K562 (cell line): ENCODE measurements around the gene TMEM267.

ENCODE experiments used
- ARNT ChIP-seq, 2 experiments: fragments of 450-650 bp; IDR thresholded peaks; 2 replicates each; pipeline ENCODE4 v1.6.1; 2016; ENCODE audit warnings: mild to moderate bottlenecking in 1 of 2
- ATF2 ChIP-seq: sonication (generic); formaldehyde crosslinking; IDR thresholded peaks from 2 replicates; pipeline ENCODE4 v1.8.1; 2022; ENCODE audit warnings: missing genetic modification reagents
- CTCF ChIP-seq, 3 experiments: IDR thresholded peaks in 2 of 3; conservative IDR thresholded peaks in 1 of 3; 2 replicates each; pipeline ENCODE4 v1.5.1; 2011 to 2012; ENCODE audit warnings: low read length in 3 of 3, mild to moderate bottlenecking in 3 of 3, control low read depth in 2 of 3, improper control_type of control experiment in 1 of 3, inconsistent platforms in 1 of 3, low read depth in 1 of 3, mixed read lengths in 1 of 3, moderate library complexity in 1 of 3; ENCODE audit not compliant: insufficient read depth in 2 of 3
- GATAD2B ChIP-seq: fragments of 450-650 bp; IDR thresholded peaks from 2 replicates; pipeline ENCODE4 v1.6.1; 2017; ENCODE audit warnings: mild to moderate bottlenecking, borderline replicate concordance
- NR2C2 ChIP-seq, 2 experiments: fragments of 200-800 bp in 1 of 2; sonication (Bioruptor generic) in 1 of 2; sonication (generic) in 1 of 2; formaldehyde crosslinking in 1 of 2; IDR thresholded peaks; 2 replicates each; pipeline versions ENCODE4 v1.6.1 to v1.8.0; 2016 to 2022; ENCODE audit warnings: mild to moderate bottlenecking in 1 of 2, missing compliant biosample characterization in 1 of 2, missing genetic modification characterization in 1 of 2, missing genetic modification reagents in 1 of 2
- RFX7 ChIP-seq: fragments of 250-450 bp; sonication (Bioruptor Pico); IDR thresholded peaks from 2 replicates; pipeline ENCODE4 v1.5.1; 2021; ENCODE audit warnings: mild to moderate bottlenecking
- SP1 ChIP-seq: sonication (generic); formaldehyde crosslinking; IDR thresholded peaks from 2 replicates; pipeline ENCODE4 v1.8.1; 2022; ENCODE audit warnings: mild to moderate bottlenecking, missing genetic modification reagents
- ZBTB34 ChIP-seq: fragments of 250-450 bp; sonication (Bioruptor Pico); IDR thresholded peaks from 2 replicates; pipeline ENCODE4 v1.8.0; 2021; ENCODE audit warnings: mild to moderate bottlenecking, moderate library complexity

GRCh38 chr5:43485406-43485805 is 1.7 kb upstream of the TMEM267 start:
- TF ChIP-seq ARNT (IDR thresholded peaks at IDR 0.05) (no peak), CTCF (IDR thresholded peaks at IDR 0.05 in 2 of 3, conservative IDR thresholded peaks at IDR 0.05 in 1 of 3; ENCODE audit: insufficient read depth in 2 of 3, low read depth in 1 of 3, low read length in 3 of 3) (no peak), NR2C2 (CRISPR knock-in tag; IDR thresholded peaks at IDR 0.05) (no peak), NR2C2 (tag; IDR thresholded peaks at IDR 0.05) (no peak), GATAD2B (no peak), ATF2 (CRISPR knock-in tag) (no peak), RFX7 (CRISPR knock-in tag) (no peak), SP1 (no peak), ZBTB34 (CRISPR knock-in tag) (no peak)
